ENCODE data around the gene AMHR2.

- TF ChIP-seq CTCF (conservative IDR thresholded peaks at IDR 0.05 in 1 of 2, IDR thresholded peaks at IDR 0.05 in 1 of 2; ENCODE audit: extremely low read depth in 1 of 2, insufficient read depth in 1 of 2, low read depth in 1 of 2, low read length in 2 of 2): no peak
- TF ChIP-seq EZH2 (IDR thresholded peaks at IDR 0.05; ENCODE audit: borderline replicate concordance, low read length): no peak
Observed at GRCh38 chr12:53427905-53428594, 4.4 kb downstream of the AMHR2 start.
